Activated CD4-positive, CD25-positive, alpha-beta regulatory T cell (primary cell): Measurements from ENCODE around the gene SWSAP1.
A peak's percentile ranks its signal among the peaks of the same experiment; 100 is the strongest.
"Not testable (repeated sequence)": the region's sequence is repeated elsewhere in the genome, so short reads cannot be mapped to it uniquely, and the experiment has no call there.

ENCODE experiments used
- DNase-seq, 4 experiments: peaks; one replicate each; lab custom pipeline; 2025; lab: John Stamatoyannopoulos, UW

SWSAP1 gene, protein sequence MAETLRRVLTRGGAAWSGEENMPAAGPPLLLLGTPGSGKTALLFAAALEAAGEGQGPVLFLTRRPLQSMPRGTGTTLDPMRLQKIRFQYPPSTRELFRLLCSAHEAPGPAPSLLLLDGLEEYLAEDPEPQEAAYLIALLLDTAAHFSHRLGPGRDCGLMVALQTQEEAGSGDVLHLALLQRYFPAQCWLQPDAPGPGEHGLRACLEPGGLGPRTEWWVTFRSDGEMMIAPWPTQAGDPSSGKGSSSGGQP

DNA sequence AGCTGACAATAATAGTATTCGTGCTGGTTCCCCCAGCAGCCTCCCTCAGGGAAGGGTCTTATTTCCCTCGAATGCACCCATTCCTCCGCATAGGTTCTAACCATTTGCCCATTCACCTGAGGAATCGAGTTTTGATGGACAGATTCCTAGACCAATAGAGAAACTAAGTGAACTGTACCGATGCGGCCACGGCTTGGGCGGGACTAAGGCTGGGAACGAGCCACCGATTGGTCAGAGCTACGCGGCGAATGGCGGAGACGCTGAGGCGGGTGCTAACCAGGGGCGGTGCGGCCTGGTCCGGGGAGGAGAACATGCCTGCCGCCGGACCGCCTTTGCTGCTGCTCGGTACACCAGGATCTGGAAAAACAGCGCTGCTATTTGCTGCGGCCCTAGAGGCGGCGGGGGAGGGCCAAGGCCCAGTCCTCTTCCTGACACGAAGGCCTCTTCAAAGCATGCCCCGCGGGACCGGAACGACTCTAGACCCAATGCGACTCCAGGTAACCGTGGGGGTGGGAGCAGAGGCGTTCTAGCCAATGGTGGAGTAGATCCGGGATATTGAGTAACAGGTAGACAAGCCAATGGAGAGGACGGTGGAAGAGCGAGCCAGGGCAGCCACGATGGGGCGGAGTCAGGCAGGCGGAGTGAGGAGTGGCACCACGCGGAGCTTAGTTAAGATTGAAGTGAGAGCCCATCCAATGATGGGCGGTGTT lies at the start of gene SWSAP1:
SWSAP1 (plus strand) TSS at position 234 of the 710 bp plus-strand sequence; CDS start at position 249, 15 bp downstream.
- DNase-seq: peak; percentile 90 to 95 (median 92)

DNA sequence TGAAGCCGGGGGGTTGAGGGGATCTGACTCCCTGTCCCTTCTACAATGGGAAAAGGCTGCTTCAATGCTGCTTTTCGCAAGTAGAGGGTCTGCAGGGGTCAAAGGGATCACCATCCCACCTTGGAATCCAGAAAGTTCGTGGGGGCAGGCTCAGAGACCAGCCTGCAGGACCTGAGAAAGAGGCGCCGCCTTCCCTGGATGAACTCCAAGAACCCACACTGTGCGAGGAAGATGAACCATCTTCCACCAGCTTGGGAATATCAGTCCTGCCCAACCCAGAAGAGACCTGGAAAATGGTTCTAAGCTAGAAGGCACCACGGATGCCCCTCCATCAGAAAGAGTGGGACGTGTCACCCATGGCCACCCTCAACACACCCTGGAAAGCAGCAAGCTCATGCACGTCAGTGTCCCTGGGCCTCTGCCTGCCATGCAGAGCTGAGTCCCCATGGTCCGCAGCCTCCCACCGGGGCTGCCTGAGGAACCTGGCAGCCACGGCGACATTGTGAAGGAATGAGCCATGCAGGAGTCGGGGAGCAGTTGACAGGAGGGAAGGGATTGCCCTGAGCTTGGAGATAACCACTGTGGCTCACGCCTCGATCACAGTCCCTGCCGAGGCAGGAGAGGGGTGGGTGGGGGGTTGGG lies 49.6 kb upstream of the SWSAP1 start:
- DNase-seq: no peak

DNA sequence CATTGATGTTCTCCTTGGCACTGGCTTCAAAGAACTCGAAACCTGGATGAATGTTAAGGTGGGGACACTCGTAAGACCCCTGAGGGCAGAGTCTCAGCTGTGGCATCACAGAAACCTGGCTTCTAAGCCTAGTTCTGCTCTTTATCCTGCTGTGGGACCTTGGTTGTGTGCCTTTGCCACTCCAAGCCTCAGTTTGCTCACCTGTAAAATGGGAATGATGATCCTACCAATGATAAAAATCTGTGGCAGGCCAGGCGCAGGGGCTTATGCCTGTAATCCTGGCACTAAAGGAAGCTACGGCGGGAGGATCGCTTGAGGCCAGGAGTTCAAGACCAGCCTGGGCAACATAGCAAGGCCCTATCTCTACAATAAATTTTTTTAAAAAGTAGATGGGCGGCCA lies 48.9 kb upstream of the SWSAP1 start:
- DNase-seq: no peak

DNA sequence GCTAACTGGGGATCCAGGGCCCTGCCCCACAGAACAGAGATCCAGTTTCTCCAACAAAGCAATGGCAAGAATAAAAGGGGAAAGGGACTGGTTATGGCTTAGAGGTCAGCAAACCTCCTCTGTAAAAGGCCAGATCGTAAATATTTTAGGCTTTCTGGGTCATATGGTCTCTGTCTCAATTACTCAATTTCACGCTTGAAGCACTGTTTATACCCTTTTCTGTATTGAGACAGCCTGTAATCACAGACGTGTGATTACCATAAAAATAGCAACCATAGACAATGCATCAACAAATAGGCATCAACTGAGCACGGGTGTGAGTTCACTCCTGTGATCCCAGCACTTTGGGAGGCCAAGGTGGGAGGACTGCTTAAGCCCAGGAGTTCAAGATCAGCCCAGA lies 44.3 kb upstream of the SWSAP1 start:
- DNase-seq: no peak

DNA sequence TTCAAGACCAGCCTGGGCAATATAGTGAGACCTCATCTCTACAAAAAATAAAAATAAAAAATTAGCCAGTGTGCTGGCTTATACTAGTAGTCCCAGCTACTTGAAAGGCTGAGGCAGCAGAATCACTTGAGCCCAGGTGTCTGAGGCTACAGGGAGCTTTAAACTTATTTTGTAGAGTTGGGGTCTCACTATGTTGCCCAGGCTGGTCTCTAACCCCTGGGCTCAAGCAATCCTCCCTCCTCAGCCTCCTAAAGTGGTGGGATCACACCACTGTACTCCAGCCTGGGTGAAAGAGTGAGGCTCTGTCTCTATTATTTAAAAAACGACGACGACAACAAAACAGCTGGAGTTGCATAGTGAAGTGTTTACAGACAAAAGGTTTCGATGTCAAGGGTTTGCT lies 43.0 kb upstream of the SWSAP1 start:
- no peak for DNase-seq

DNA sequence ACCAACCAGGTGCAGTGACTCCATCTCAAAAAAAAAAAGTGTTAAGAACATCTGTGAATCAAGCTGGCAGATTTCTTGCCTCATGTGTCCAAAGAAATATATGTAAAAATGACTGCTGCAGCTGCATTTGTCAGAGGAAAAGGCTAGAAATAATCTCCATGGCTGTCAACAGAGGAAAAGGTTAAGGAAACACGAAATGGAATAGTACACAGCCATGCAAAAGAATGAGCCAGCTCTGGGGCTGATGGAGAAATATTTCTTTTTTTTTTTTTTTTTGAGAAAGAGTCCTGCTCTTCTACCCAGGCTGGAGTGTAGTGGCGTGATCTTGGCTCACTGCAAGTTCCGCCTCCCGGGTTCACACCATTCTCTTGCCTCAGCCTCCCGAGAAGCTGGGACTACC lies 41.6 kb upstream of the SWSAP1 start:
- DNase-seq: no peak

DNA sequence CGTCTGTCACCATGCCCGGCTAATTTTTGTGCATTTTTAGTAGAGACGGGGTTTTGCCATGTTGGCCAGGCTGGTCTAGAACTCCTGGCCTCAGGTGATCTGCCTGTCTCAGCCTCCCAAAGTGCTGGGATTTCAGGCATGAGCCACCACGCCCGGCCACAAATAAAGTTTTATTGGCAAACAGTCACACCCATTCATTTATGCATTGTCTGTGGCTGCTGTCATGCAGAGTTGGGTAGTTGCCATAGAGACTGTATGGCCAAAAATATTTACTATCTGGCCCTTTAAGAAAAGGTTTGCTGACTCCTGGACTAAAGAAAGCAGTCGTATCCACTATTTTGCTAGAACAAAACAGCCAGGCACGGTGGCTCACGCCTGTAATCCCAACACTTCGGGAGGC lies 40.6 kb upstream of the SWSAP1 start:
- not testable (repeated sequence) for DNase-seq

DNA sequence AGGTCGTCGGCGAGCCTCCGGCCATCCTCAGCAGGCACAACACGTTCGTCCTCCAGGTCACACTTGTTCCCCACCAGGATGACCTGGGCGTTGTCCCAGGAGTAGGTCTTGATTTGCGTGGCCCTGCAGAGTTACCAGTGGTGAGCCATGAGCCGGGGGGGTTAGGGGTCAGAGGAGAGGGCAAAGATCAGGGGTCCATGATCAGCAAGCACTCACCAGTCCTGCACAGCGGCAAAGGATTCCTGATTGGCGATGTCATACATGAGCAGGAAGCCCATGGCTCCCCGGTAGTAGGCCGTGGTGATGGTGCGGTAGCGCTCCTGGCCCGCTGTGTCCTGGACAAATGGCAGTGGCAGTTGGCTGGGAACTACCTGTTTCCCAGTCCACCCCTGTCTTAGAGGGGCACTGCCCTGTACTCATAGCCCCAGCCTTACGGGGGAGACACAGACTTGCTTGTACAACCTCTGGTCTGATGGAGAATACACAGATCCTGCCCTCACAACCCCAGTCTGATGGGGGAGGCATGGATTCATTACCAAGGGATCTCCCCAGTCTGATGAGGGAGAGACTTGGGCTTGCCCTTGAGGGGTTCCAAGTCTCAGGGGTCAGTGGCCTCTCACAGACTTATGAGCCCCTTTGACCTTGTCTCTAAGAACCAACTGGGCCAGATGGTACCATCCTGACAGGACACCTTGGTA lies 38.9 kb upstream of the SWSAP1 start:
- no peak for DNase-seq

DNA sequence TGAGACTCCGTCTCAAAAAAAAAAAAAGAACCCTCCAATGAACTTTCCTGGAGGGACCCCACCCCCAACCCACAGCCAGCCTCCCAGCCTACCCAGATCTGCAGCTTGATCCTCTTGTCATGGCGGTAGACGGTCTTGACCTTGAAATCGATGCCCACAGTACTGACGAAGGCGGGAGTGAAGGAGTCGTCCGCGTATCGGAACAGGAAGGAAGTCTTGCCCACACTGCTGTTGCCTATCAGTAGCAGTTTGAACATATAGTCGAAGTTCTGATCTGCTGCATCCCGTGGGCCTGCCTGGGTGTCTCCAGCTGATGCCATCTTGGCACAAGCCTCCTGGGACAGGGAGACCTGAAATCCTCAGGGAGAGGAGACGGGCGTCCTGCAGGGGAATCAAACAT lies 37.4 kb upstream of the SWSAP1 start:
- no peak for DNase-seq

DNA sequence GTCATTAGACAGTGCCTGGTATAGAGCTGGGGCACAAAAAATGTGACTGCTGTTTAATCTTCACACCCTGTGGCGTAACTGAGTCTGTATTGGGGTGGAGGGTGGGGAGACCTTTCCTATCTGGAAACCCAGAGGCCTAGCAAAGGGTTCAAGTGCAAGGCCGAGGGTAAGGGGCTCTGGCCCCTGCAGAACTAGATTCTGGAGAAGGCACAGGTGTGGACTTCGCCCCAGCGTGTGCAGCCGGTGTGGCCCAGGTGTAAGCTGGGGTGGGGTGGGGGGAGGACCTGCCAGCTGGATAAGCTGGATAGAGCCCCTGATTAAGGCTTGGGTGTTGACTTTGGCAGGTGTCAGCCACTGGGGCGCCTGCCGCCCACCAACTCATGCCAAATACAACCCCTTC lies 36.3 kb upstream of the SWSAP1 start:
- DNase-seq: no peak

DNA sequence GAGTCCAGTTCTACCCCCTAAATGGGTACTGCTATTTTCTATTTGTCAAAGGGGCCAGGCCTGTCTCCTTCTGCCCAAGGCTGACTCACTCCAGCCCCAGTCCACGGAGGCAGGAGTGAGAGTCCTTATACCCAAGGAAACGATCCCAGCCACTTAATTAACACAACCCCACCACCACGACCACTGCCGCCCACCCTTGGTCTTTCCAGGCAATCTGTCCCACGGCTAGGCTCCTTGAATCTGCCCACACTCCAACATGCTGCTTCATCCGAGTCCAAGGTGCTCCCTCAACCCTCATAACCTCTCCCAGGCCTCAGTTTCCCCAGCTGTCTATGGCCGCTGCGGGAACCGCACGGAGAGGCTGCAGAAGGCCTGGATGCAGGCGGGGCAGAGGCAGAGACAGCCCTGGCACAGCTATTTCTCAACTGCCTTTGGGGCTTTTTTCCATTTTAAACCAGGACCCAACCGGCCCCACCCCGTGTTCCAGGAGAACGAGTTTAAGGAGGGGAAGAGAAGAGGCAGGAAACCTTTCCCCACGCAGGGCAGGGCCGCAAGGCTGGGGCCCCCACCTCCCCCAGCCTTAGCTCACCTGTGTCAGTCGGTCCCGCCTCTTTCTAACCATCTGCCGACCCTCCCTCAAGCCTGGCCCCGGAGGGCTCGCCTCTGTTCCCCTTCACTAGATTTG lies 35.8 kb upstream of the SWSAP1 start:
- no peak for DNase-seq

DNA sequence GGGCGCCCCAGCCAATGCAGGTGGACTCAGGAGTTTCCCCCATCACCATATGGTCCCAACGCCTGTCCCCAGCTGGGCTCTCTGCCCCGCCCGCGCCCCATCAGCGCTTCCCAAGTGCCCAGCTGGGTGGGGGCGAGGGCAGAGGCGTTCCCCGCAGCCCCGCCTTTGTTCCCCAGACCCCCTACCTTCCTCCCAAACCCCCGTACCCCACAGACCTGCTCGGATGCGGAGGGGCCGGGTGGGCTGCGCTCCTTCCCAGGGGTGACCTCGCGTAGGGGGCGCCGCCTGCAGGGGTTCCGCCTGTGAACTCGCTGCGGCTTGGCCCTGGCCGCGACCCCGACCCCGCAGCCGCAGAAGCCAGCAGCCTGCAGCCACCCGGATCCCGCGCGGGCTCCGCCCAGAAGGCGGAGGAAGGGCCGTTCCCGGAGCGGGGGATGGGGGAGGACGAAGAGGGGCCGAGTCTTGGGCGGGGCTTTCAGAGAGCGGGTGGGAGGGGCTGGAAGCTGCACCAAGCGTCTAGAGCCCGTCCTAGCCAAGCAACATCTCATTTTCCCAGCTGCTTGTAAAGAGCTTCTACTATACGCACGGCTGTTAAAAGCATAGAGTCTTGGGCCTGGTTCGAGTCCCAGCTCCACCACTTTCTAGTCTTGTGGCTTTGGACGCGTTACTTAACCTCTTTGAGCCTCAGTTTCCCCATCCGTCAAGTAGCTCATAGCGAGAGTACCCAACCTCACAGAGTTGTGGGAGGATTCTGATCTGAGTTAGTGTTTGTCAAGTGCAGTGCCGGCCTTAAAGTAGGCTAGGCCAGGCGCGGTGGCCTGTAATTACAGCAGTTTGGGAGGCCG lies 35.0 kb upstream of the SWSAP1 start, which contains the start of gene RAB3D:
RAB3D (minus strand) TSS at position 404 of the 845 bp plus-strand sequence. CDS start 2,258 bp downstream, outside the sequence.
- peak; percentile 56 to 73 (median 62) for DNase-seq

DNA sequence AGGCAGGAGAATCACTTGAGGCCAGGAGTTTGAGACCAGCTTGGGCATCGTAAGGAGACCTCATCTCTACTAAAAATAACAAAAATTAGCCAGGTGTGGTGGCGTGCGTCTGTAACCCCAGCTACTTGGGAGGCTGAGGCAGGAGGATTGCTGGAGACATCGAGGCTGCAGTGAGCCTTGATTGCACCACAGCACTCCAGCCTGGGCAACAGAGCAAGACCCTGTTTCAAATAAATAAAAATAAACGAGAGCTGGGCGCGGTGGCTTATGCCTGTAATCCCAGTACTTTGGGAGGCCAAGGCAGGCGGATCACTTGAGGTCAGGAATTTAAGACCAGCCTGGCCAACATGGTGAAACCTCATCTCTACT lies 34.4 kb upstream of the SWSAP1 start:
- DNase-seq: not testable (repeated sequence)

DNA sequence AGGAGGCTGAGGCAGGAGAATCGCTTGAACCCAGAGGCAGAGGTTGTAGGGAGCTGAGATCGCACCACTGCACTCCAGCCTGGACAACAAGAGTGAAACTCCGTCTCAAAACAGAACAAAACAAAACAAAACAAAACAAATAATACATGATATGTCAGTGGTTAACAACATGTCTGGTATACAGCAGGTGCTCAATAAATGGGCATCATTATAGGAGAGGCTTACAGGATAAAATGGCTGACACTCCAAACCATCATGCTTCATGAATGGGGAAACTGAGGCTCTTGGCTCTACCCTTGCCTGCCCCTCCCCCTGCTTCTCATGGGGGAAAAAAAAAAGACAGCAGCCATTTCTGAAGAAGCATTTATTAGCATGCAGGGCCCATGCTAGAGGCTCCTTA lies 32.0 kb upstream of the SWSAP1 start:
- no peak for DNase-seq

DNA sequence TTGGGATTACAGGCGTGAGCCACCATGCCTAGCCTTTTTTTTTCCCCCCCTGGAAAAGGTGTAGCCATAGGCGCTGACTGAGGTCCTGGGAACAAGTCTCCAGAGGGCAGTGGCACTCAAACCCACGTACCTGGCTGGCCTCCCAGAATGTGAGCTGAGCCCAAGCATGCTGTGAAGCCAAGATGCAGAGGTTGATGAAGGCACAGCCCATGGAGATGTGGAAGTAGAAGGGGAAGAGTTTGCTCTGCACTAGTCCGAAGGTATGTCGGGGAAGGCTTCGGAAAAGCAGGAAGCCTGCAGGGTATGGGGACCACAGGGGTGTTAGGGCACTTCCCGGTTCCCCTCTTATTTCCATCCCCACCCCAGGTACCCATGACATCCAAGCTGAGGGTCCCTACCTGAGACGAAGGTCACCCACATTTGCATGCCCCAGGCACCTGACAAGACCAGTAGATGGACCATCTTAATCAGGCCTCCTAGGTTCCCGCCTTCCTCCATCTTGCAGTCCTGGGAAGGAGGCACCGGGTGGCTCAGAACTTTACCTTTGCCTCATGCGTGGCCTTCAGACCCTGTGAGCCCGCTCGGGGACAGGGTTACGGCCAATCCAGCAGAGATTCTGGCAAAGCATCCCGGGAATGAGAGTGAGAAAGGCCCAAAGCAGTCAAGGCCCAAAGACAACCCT lies 29.2 kb upstream of the SWSAP1 start:
- no peak for DNase-seq

DNA sequence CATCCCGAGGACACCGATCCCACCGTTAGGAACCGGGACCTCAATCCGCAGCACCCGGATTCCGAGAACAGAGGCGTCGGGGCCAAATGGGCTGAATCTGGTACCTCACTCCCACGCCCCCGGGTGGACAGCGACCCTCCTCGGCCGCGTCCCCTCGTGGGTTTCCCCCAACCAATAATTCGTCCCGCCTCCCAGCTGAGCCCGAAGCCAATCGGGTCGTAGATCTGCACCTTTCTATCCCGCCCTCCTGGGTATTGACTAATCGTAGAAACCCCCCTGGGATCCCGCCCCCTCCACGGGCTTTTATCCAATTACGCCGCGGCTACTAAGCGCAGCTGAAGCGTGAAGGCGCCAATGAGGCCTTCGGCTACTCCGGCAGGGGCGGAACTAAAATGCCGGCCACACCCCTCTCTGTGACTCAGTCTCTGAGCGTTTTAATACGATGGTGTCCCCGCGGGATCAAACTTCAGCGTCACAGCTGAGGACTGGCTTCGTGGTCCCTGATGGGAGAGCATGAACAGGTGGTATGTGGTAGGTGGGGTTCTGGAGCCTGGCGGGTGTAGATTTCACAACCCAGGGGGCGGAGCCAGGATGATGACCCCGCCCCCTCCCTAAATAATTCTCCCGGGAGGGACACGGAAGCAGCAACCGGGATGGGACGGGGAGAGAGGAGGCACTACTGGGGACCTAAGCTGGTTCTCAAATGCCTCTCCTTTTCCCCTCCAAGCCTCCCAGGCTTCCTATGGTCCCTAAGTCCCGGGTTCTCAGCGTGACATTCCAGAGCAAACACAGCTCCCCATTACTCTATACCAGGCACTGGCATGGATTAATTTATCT lies 28.1 kb upstream of the SWSAP1 start, which contains the start of the genes CCDC159 and TMEM205:
CCDC159 (plus strand) TSS at position 416 of the 837 bp plus-strand sequence; CDS start at position 504, 88 bp downstream.
TMEM205 (minus strand) TSS at position 165 of the 837 bp plus-strand sequence. CDS start 649 bp downstream, outside the sequence.
- peak; percentile 95 to 97 (median 96) for DNase-seq

DNA sequence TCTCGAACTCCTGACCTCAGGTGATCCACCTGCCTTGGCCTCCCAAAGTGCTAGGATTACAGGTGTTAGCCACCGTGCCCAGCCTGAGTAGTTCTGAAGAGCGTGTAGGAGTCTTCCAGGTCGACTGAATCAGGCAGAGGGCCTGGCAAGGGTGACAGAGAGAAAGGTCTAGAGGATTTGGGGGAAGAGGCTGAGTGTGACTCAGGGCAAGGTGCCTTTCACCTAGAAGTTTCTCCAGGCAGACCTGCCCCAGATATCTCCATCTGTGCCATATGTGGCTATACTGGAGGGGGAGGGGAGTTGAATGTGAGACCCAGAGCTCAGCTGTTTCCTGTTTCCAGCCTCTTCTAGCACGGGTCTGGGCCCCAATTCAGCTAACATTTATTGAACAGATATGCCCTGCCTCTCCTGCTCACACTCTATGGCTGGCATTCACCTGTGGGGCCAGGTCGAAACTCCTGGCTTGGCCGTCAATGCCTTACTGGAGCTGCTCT lies 26.9 kb upstream of the SWSAP1 start:
- no peak for DNase-seq

DNA sequence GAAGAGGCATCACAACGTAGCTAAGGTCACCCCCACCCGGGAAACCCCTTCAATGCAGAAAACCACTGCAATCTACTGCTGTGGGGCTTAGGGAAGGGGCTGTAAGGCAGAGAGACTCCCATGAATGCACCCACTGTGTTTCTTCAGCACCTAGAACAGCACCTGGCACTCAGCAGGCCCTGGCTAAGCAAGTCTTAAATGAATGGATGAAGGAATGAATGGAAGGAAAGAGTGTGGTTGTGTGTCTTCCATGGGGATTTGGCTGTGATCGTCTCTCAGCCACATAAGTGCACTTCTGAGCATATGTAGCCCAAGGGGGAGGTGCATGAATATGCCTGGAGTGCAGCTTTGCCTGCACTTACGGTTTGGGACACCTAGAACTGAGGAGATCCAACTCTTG lies 25.3 kb upstream of the SWSAP1 start:
- DNase-seq: no peak

DNA sequence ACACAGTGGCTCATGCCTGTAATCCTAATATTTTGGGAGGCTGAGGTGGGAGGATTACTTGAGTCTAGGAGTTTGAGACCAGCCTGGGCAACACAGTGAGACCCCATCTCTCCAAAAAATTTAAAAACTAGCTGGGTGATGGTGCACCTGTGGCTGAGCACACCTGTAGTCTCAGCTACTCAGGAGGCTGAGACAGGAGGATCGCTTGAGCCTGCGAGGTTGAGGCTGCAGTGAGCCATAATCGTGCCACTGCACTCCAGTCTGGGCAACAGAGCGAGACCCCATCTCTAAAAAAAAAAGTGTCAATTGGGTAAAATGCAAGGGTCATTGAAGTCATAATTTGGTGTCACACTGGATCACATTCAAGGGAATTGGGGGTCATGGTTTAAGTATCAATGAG lies 20.4 kb upstream of the SWSAP1 start:
- not testable (repeated sequence) for DNase-seq
